Measurements from ENCODE around the gene RPL10A. TPM values are rescaled to one million over a fixed set of nuclear protein-coding genes. Genes with fewer than 3 reads are reported as not detected.
A peak's percentile ranks its signal among the peaks of the same experiment; 100 is the strongest.
"Not testable (repeated sequence)": the region's sequence is repeated elsewhere in the genome, so short reads cannot be mapped to it uniquely, and the experiment has no call there.

The RPL10A gene
- total RNA-seq, 1 donor from 2014 or later: 1,551 TPM

DNA sequence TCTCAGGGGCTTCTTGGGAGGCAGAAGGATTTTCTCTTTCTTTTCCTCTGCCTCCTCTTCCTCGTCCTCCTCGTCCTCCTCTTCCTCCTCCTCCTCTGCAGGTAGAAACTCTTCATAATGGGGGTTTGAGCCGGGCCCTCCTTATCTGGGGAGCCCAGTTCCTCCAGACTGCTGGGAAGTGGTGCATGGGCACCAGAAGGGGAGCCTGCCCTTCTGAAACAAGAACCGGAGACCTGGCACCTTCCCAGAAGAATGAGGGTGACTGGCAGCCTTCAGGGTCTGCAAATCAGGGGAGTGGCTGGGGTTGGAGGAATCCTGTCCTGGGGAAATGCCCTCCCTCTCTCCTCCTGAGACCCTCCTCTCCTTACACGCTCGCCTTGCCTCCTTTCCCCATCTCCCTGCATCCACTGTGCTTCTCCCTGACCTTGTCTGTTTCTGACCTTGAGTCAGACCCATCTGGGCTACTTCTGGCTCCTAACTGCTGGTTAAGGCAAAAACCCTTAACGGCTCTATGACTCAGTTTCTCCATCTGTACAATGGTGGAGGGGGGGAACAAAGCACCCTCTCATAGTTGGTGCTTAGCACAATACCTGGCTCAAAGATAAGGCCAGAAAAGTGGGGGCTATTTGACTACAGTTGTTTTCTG, 42.8 kb downstream of the RPL10A start:
- no peak for DNase-seq (ENCODE audit: low read depth in 2 of 2)

DNA sequence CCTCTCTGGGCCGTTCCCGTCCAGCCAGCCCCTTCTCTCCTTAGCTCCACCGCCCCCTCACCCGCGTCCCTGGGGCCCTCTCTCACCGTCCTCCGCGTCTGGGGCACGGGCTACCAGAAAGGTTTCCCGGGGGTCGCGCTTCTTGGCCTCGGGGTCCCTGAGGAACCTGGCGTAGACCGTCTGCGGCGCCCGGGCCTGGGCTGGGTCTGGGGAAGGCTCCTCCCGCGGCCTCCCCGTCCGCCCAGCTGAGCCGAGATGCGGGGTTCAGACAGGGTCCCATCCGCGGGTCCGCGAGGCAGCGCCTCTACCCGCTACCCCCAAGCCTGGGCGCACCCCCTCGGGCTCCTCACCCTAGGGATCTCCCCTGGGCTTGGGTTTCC, 43.4 kb downstream of the RPL10A start:
- no peak for DNase-seq (ENCODE audit: low read depth in 2 of 2)

DNA sequence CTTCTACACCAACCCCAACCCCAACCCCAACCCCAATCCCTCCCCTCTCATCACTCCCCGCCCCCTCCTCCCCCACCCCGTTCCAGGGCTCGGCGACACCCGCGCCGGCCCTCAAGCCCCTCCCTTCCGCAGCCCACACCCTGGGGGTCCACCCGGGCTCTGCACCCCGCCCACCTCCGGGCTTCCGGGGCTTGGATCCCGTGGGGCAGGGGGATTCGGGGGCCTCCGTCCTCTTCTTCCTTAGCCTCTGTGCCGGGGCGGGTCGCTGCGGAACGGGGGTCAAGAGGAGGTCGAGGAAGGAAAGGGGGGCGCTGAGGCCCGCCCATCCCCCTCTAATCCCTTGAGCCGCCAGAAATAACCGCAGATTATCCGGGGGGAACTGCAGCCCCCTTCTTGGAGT, 43.8 kb downstream of the RPL10A start:
- no peak for DNase-seq (ENCODE audit: low read depth in 2 of 2)

- DNase-seq (ENCODE audit: low read depth in 2 of 2): no peak
Observed at GRCh38 chr6:35512740-35513139, 44.5 kb downstream of the RPL10A start, which contains the start of gene TULP1. TULP1 (minus strand) TSS chr6:35512896; CDS start chr6:35512858, 38 bp downstream.

DNA sequence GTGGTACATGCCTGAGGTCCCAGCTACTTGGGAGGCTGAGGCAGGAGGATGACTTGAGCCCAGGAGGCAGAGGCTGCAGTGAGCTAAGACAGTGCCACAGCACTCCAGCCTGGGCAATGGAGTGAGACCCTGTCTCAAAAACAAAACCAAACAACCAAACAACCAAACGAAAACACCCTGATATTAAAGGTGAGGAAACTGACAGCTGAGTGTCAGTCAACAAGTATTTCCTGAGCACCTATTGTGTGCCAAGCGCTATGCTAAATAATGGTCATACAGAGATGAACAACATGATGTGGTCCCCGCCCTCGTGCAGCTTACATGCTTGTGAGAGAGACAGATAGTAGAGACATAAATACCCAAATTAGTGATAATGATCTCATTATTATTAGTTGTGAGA, 46.4 kb downstream of the RPL10A start:
- no peak for DNase-seq (ENCODE audit: low read depth in 2 of 2)

- not testable (repeated sequence) for DNase-seq (ENCODE audit: low read depth in 2 of 2)
Observed at GRCh38 chr6:35515939-35516338, 47.7 kb downstream of the RPL10A start.

- DNase-seq (ENCODE audit: low read depth in 2 of 2): no peak
Observed at GRCh38 chr6:35516712-35517111, 48.5 kb downstream of the RPL10A start.

GRCh38 chr6:35517978-35518377, 49.8 kb downstream of the RPL10A start:
- peak in 1 of 2 donors; percentile 22 for DNase-seq (ENCODE audit: low read depth in 2 of 2)

- no peak for DNase-seq (ENCODE audit: low read depth in 2 of 2)
Observed at GRCh38 chr6:35518566-35519312, 50.5 kb downstream of the RPL10A start.

- no peak for DNase-seq (ENCODE audit: low read depth in 2 of 2)
Observed at GRCh38 chr6:35519313-35520015, 51.3 kb downstream of the RPL10A start.

Other genes with a start within 250 kb of the RPL10A start
- 15.9 and 21.0 TPM in 2 replicates for gene ZNF76, start 208.7 kb upstream of the RPL10A start, total RNA-seq
- 0.20 and 0.65 TPM in 2 replicates for gene DEF6, start 170.6 kb upstream of the RPL10A start, total RNA-seq
- gene PPARD, start 125.8 kb upstream of the RPL10A start, total RNA-seq: 5.4 and 9.5 TPM in 2 replicates
- 8.7 and 12.7 TPM in 2 replicates for gene FANCE, start 16.1 kb upstream of the RPL10A start, total RNA-seq
- gene TEAD3, start 28.7 kb downstream of the RPL10A start, total RNA-seq: 0.20 and 0.22 TPM in 2 replicates
- gene TULP1, start 44.5 kb downstream of the RPL10A start, total RNA-seq: not detected in 2 replicates
- gene FKBP5, start 220.5 kb downstream of the RPL10A start, total RNA-seq: 37.3 and 40.1 TPM in 2 replicates

Data from lung microvascular endothelial cell (primary cell).